OCI-LY7 (cell line): Measurements from ENCODE around the gene AUTS2.

Experiments
- EZH2phosphoT487 ChIP-seq: fragments of 200-600 bp; sonication (generic); IDR thresholded peaks from 2 replicates; pipeline ENCODE4 v1.6.1; 2018; ENCODE audit warnings: low read depth, borderline replicate concordance, mild to moderate bottlenecking, mixed run types, antibody characterized with exemption, low read length, moderate library complexity, mixed read lengths
- TF ChIP-seq, protein P1 (sequence below): fragments of 200-600 bp; sonication (generic); conservative IDR thresholded peaks from 2 replicates; pipeline ENCODE4 v1.5.1; 2014; ENCODE audit warnings: mild to moderate bottlenecking, antibody characterized with exemption, low read length, moderate library complexity, mixed read lengths

DNA sequence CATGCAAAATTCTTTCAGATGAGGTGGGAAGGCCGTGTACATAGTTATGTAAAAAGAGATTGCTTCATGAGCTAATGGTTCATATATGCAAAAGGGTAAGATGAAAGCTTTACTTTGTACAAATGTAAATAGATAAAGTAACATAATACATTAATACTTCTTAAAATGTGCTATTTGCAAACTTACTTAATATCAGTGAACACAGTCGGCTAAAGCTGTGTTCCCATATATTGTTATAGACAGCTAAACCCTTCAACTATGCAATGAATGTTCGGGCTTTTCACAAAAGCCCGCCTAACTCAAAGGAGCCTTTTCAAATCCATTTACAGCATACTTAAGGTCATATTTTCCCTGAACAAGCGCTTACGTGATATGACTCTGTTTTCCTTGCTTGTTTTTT lies 1193.1 kb downstream of the AUTS2 start:
- TF ChIP-seq, protein P1, sequence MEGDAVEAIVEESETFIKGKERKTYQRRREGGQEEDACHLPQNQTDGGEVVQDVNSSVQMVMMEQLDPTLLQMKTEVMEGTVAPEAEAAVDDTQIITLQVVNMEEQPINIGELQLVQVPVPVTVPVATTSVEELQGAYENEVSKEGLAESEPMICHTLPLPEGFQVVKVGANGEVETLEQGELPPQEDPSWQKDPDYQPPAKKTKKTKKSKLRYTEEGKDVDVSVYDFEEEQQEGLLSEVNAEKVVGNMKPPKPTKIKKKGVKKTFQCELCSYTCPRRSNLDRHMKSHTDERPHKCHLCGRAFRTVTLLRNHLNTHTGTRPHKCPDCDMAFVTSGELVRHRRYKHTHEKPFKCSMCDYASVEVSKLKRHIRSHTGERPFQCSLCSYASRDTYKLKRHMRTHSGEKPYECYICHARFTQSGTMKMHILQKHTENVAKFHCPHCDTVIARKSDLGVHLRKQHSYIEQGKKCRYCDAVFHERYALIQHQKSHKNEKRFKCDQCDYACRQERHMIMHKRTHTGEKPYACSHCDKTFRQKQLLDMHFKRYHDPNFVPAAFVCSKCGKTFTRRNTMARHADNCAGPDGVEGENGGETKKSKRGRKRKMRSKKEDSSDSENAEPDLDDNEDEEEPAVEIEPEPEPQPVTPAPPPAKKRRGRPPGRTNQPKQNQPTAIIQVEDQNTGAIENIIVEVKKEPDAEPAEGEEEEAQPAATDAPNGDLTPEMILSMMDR, result no peak
- no peak for TF ChIP-seq EZH2phosphoT487
